H1 (cell line): ENCODE data around the gene UBQLN4. TPM values are rescaled to one million over a fixed set of nuclear protein-coding genes. Genes with fewer than 3 reads are reported as not detected.

ENCODE experiments used
- CTCF ChIA-PET: fragments of 300-600 bp; sonication (Branson Sonifier 250); formaldehyde crosslinking; loops from one replicate; lab custom pipeline; 2021; ENCODE audit not compliant: partially characterized antibody; lab: Charles Lee
- POLR2A ChIA-PET: fragments of 300-600 bp; sonication (Branson Sonifier 250); formaldehyde crosslinking; loops from one replicate; lab custom pipeline; 2021; ENCODE audit warnings: inconsistent platforms; ENCODE audit not compliant: partially characterized antibody; lab: Charles Lee
- DNase-seq, 2 experiments: peaks; one replicate each; pipeline versions ENCODE4 v3.0.0 to v3.0.0-alpha.2; 2010 to 2022; ENCODE audit warnings: low spot score in 2 of 2, low read depth in 1 of 2, mixed read lengths in 1 of 2
- FAIRE-seq: peaks from 2 replicates; lab custom pipeline; 2011; peaks lifted over from hg19 to GRCh38; lab: Jason Lieb, UNC
- H2AFZ ChIP-seq: 2 replicates; pipeline ENCODE4 v1.8.1; 2012; ENCODE audit warnings: low read length, inconsistent platforms
- H2AK5ac ChIP-seq: 2 replicates; pipeline ENCODE4 v1.6.1; 2013; ENCODE audit warnings: low read depth, low read length
- H2BK120ac ChIP-seq: replicated peaks from 2 replicates; pipeline ENCODE3; 2013; ENCODE audit warnings: low read depth, low read length, inconsistent platforms
- H2BK12ac ChIP-seq: 2 replicates; pipeline ENCODE4 v1.6.1; 2013; ENCODE audit warnings: low read depth, low read length
- H2BK15ac ChIP-seq: 2 replicates; pipeline ENCODE4 v1.6.1; 2013; ENCODE audit warnings: low read length
- H2BK20ac ChIP-seq: 2 replicates; pipeline ENCODE4 v1.6.1; 2013; ENCODE audit warnings: low read length
- H2BK5ac ChIP-seq: 2 replicates; pipeline ENCODE4 v1.6.1; 2013; ENCODE audit warnings: low read depth, low read length
- H3K14ac ChIP-seq: 2 replicates; pipeline ENCODE4 v1.6.1; 2013; ENCODE audit warnings: inconsistent platforms; ENCODE audit not compliant: insufficient read length
- H3K18ac ChIP-seq: 2 replicates; pipeline ENCODE4 v1.6.1; 2013; ENCODE audit warnings: low read length; ENCODE audit errors: extremely low read depth
- H3K23ac ChIP-seq: 2 replicates; pipeline ENCODE4 v1.6.1; 2013; ENCODE audit warnings: inconsistent platforms; ENCODE audit not compliant: insufficient read length
- H3K23me2 ChIP-seq: 2 replicates; pipeline ENCODE4 v1.6.1; 2013; ENCODE audit warnings: low read depth, low read length
- H3K27ac ChIP-seq: 2 replicates; pipeline ENCODE4 v1.6.1; 2011; ENCODE audit warnings: low read depth, low read length, inconsistent platforms
- H3K27me3 ChIP-seq, 4 experiments: replicated peaks in 1 of 4; 1 replicate in 1 of 4; 2 replicates in 3 of 4; pipeline versions ENCODE4 v1.6.1 to v1.8.1; 2011 to 2013; ENCODE audit warnings: low read length in 3 of 4, mild to moderate bottlenecking in 3 of 4, inconsistent platforms in 2 of 4, mixed read lengths in 2 of 4, moderate library complexity in 1 of 4; ENCODE audit not compliant: control insufficient read depth in 3 of 4, insufficient read depth in 3 of 4; ENCODE audit errors: extremely low read depth in 1 of 4
- H3K36me3 ChIP-seq, 4 experiments: 2 replicates each; pipeline versions ENCODE4 v1.6.1 to v1.8.1; 2011 to 2013; ENCODE audit warnings: mild to moderate bottlenecking in 4 of 4, low read length in 3 of 4, moderate library complexity in 2 of 4, control low read depth in 1 of 4, inconsistent platforms in 1 of 4; ENCODE audit not compliant: insufficient read depth in 4 of 4, control insufficient read depth in 2 of 4
- H3K4ac ChIP-seq: replicated peaks from 2 replicates; pipeline ENCODE3; 2013; ENCODE audit warnings: low read length, low read depth, mixed read lengths, inconsistent platforms; ENCODE audit not compliant: insufficient read length
- H3K4me1 ChIP-seq, 4 experiments: replicated peaks in 1 of 4; 1 replicate in 1 of 4; 2 replicates in 3 of 4; pipeline versions ENCODE4 v1.6.1 to v1.8.1; 2011 to 2013; ENCODE audit warnings: low read length in 3 of 4, inconsistent platforms in 2 of 4, mixed read lengths in 1 of 4; ENCODE audit not compliant: insufficient read depth in 4 of 4, control insufficient read depth in 3 of 4
- H3K4me2 ChIP-seq, 2 experiments: 2 replicates each; pipeline versions ENCODE4 v1.6.1 to v1.8.1; 2011 to 2013; ENCODE audit warnings: low read depth in 2 of 2, low read length in 2 of 2, control low read depth in 1 of 2, inconsistent platforms in 1 of 2, mild to moderate bottlenecking in 1 of 2; ENCODE audit not compliant: insufficient read depth in 1 of 2
- H3K4me3 ChIP-seq, 4 experiments: fragments of 200-600, 300-600 bp in 1 of 4; sonication (generic), shearing (Covaris generic), sonication (Bioruptor Twin) in 1 of 4; 2 replicates each; pipeline versions ENCODE4 v1.5.1 to v1.8.1; 2011 to 2016; ENCODE audit warnings: low read length in 4 of 4, low read depth in 3 of 4, control low read depth in 2 of 4, inconsistent platforms in 2 of 4, mild to moderate bottlenecking in 2 of 4, mixed read lengths in 1 of 4, moderate library complexity in 1 of 4; ENCODE audit not compliant: insufficient read depth in 2 of 4; ENCODE audit errors: extremely low read depth in 1 of 4
- H3K56ac ChIP-seq: replicated peaks from 2 replicates; pipeline ENCODE3; 2013; ENCODE audit warnings: low read depth, mild to moderate bottlenecking, mixed read lengths, low read length, inconsistent platforms; ENCODE audit not compliant: insufficient read length
- H3K79me1 ChIP-seq: 2 replicates; pipeline ENCODE4 v1.6.1; 2013; ENCODE audit warnings: low read depth, low read length, control low read depth
- H3K79me2 ChIP-seq, 2 experiments: 2 replicates each; pipeline versions ENCODE4 v1.6.1 to v1.8.1; 2012 to 2013; ENCODE audit warnings: low read length in 2 of 2, mild to moderate bottlenecking in 2 of 2, inconsistent platforms in 1 of 2; ENCODE audit not compliant: insufficient read depth in 2 of 2, control insufficient read depth in 1 of 2
- H3K9ac ChIP-seq, 4 experiments: replicated peaks in 1 of 4; 1 replicate in 1 of 4; 2 replicates in 3 of 4; pipeline versions ENCODE4 v1.6.1 to v1.8.1; 2011 to 2013; ENCODE audit warnings: low read depth in 3 of 4, low read length in 3 of 4, control low read depth in 2 of 4, mild to moderate bottlenecking in 2 of 4, moderate library complexity in 2 of 4, inconsistent platforms in 1 of 4; ENCODE audit errors: extremely low read depth in 1 of 4
- H3K9me3 ChIP-seq, 2 experiments: 2 replicates each; pipeline versions ENCODE4 v1.6.1 to v1.8.1; 2012 to 2013; ENCODE audit warnings: mild to moderate bottlenecking in 2 of 2, moderate library complexity in 2 of 2, control low read depth in 1 of 2, inconsistent platforms in 1 of 2, low read depth in 1 of 2, low read length in 1 of 2, mixed read lengths in 1 of 2; ENCODE audit not compliant: insufficient read depth in 2 of 2
- H4K20me1 ChIP-seq, 2 experiments: replicated peaks in 1 of 2; 2 replicates each; pipeline versions ENCODE3 to v1.8.1; 2011 to 2013; ENCODE audit warnings: inconsistent platforms in 2 of 2, low read length in 2 of 2, mild to moderate bottlenecking in 1 of 2; ENCODE audit not compliant: insufficient read depth in 2 of 2, control insufficient read depth in 1 of 2
- H4K5ac ChIP-seq: 2 replicates; pipeline ENCODE4 v1.6.1; 2013; ENCODE audit warnings: low read length, low read depth, mixed read lengths, inconsistent platforms; ENCODE audit not compliant: insufficient read length
- H4K8ac ChIP-seq: 2 replicates; pipeline ENCODE4 v1.8.0; 2013; ENCODE audit warnings: mild to moderate bottlenecking, moderate library complexity, low read length, inconsistent platforms; ENCODE audit not compliant: insufficient read depth; ENCODE audit errors: extremely low read depth
- H4K91ac ChIP-seq: replicated peaks from 2 replicates; pipeline ENCODE3; 2013; ENCODE audit warnings: low read length, mixed read lengths, inconsistent platforms; ENCODE audit not compliant: insufficient read length
- JUN ChIP-seq: IDR thresholded peaks from 2 replicates; pipeline ENCODE4 v1.6.1; 2011; ENCODE audit warnings: low read depth, mild to moderate bottlenecking, improper control_type of control experiment, low read length
- NANOG ChIP-seq: IDR thresholded peaks from 2 replicates; pipeline ENCODE4 v1.6.1; 2011; ENCODE audit warnings: low read length, low read depth, mild to moderate bottlenecking, inconsistent platforms; ENCODE audit not compliant: insufficient read depth, poor library complexity, severe bottlenecking
- PHF8 ChIP-seq: fragments of 200-600 bp; sonication (generic); conservative IDR thresholded peaks from 2 replicates; pipeline ENCODE4 v1.7.1; 2012; ENCODE audit warnings: low read depth, mild to moderate bottlenecking, inconsistent platforms, low read length, moderate library complexity
- RXRA ChIP-seq: IDR thresholded peaks from 2 replicates; pipeline ENCODE4 v1.6.1; 2011; ENCODE audit warnings: low read depth, mild to moderate bottlenecking, low read length, moderate library complexity; ENCODE audit not compliant: insufficient read depth
- SP2 ChIP-seq: IDR thresholded peaks from 2 replicates; pipeline ENCODE4 v1.6.1; 2012; ENCODE audit warnings: mild to moderate bottlenecking, low read length, inconsistent platforms
- TAF7 ChIP-seq: optimal IDR thresholded peaks from 2 replicates; pipeline ENCODE3; 2011; ENCODE audit warnings: low read depth, mild to moderate bottlenecking, inconsistent platforms, low read length, moderate library complexity, borderline replicate concordance
- whole genome bisulfite sequencing, 2 experiments: shearing (Covaris generic) in 1 of 2; methylation state at CpG; one replicate each; pipeline versions ENCODE4 v1.1.6 to v1.1.7; 2013 to 2015; ENCODE audit warnings: low lambda C conversion rate in 2 of 2, mixed read lengths in 2 of 2, inconsistent platforms in 1 of 2, low coverage in 1 of 2, missing lambda C conversion rate in 1 of 2; ENCODE audit not compliant: insufficient replicate concordance in 2 of 2, insufficient coverage in 1 of 2, insufficient read length in 1 of 2; ENCODE audit errors: extremely low coverage in 1 of 2, missing lambda C conversion rate in 1 of 2; 5-methylcytosine and 5-hydroxymethylcytosine counted together
- polyA plus RNA-seq, 7 experiments: library from polyadenylated mRNA; depleted of rRNA in 3 of 7; stranded (reverse) in 5 of 7; unstranded in 2 of 7; fragments of >200 nt in 5 of 7; fragments of 200-250 nt in 2 of 7; gene quantifications; 1 replicate in 5 of 7; 2 replicates in 1 of 7; 4 replicates in 1 of 7; pipeline versions ENCODE4 v1.2.1 to v1.2.3, GENCODE V29; 2011 to 2013; ENCODE audit warnings: missing spikeins in 2 of 7, mixed read lengths in 2 of 7
- total RNA-seq: library from RNA; stranded (reverse); fragmentation: NEBNext Ultra II Directional; extraction: Animal tissue kit (Norgen Biotek cat#: 25700); gene quantifications from 2 replicates; pipeline ENCODE4 v1.2.1, GENCODE V29; 2021
- TF ChIP-seq, protein P1 (sequence below): IDR thresholded peaks from 2 replicates; pipeline ENCODE4 v1.6.1; 2011; ENCODE audit warnings: low read length, improper control_type of control experiment

UBQLN4 gene
- total and polyA plus RNA-seq, 2 of the 8 experiments (the other 6 are each of a cell fraction or from before 2014, with no cell fraction given), result 37.7 to 52.0 TPM

DNA sequence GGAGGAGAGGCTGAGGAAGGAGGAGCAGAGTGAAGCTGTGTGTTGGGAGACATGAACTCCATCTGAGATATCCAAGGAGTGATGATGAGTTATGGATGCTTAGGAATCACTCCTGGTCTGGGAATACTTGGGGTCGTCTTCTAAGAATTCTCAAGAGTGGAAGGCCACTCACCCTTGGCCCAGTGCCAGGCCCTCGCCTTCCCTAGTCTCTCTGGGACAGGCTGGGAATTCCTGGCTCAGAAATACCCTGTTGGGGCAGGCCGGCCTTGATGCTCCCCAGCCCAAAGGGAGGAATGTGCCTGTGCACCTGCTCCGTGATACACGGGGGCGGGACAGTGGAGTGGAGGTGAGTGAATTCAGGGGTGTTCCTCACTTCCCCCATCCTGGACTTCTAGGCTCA is 48.3 kb upstream of the UBQLN4 start:
- FAIRE-seq, result no peak
- TF ChIP-seq SP2 (no peak), NANOG (no peak), RXRA (no peak), TAF7 (no peak), PHF8 (no peak), JUN (no peak)
- TF ChIP-seq, protein P1, sequence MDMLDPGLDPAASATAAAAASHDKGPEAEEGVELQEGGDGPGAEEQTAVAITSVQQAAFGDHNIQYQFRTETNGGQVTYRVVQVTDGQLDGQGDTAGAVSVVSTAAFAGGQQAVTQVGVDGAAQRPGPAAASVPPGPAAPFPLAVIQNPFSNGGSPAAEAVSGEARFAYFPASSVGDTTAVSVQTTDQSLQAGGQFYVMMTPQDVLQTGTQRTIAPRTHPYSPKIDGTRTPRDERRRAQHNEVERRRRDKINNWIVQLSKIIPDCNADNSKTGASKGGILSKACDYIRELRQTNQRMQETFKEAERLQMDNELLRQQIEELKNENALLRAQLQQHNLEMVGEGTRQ, result no peak

More for the DNA sequence above, 48.3 kb upstream of the UBQLN4 start:
- CTCF ChIA-PET, result interaction anchor here (0.6 to 29.5 kb wide), 8 partner anchors 6 to 118 kb away, joined by 3 to 1994 read pairs (median 3); partner anchors contain the start of genes LMNA, MEX3A and PMF1
- Histone ChIP-seq H3K56ac (no peak overlapping the region), H3K79me1 (peaks cover 2% of the 10 kb centered on the region; the same call in 1 of the 2 replicates), H3K23me2 (peaks cover 7% of the 10 kb centered on the region; the same call in 1 of the 2 replicates), H2AK5ac (0 out of 2 replicates have a peak overlapping the region, but pooled peaks have one; percentile 55), H4K8ac (no peak overlapping the region), H3K9me3 (no peaks in the 10 kb centered on the region), H2BK15ac (peak overlapping the region; percentile 90; the same call in 1 of the 2 replicates), H2BK120ac (no peak overlapping the region), H3K14ac (no peak overlapping the region), H3K4me3 (no peak overlapping the region), H3K27ac (no peak overlapping the region), H3K4me1 (peaks cover under 1 to 33% (median 27%) of the 10 kb centered on the region in 4 experiments), H2BK5ac (0 out of 2 replicates have a peak overlapping the region, but pooled peaks have one; percentile 8), H4K5ac (no peak overlapping the region), H4K91ac (no peak overlapping the region), H3K4ac (no peak overlapping the region), H3K23ac (no peak overlapping the region), H3K27me3 (no peaks in the 10 kb centered on the region; a peak in 1 of 7 replicates), H3K36me3 (no peaks in the 10 kb centered on the region), H2BK12ac (peak overlapping the region; percentile 86), H3K79me2 (no peaks in the 10 kb centered on the region), H4K20me1 (peaks cover 0 to 6% of the 10 kb centered on the region in 2 experiments), H3K9ac (no peak overlapping the region), H3K18ac (0 out of 2 replicates have a peak overlapping the region, but pooled peaks have one; percentile 36), H2AFZ (no peak overlapping the region), H2BK20ac (no peak overlapping the region), H3K4me2 (no peak overlapping the region)
- 83% methylated on average over 6 of the region's 6 CpGs; no CpG with 5 or more reads in 1 of the 2 experiments for WGBS, 2 experiments
- DNase-seq, result no peak
- POLR2A ChIA-PET, result interaction anchor here (0.7 to 29.6 kb wide), 6 partner anchors 10 to 111 kb away, joined by 3 to 763 read pairs (median 4); partner anchors contain the start of genes LMNA, MEX3A and PMF1
